Left ventricle myocardium inferior (tissue), 1 donor: ENCODE results near the gene GNPTAB. TPM values are rescaled to one million over a fixed set of nuclear protein-coding genes. Genes with fewer than 3 reads are reported as not detected.
"Not testable (repeated sequence)": the region's sequence is repeated elsewhere in the genome, so short reads cannot be mapped to it uniquely, and the experiment has no call there.

Source experiments
- DNase-seq: peaks from one replicate; pipeline ENCODE4 v3.0.0-alpha.2; 2020
- H3K27ac ChIP-seq: fragments of 200-600 bp; replicated peaks from 2 replicates; pipeline ENCODE4 v1.8.0; 2021
- H3K27me3 ChIP-seq: fragments of 200-600 bp; 2 replicates; pipeline ENCODE4 v1.8.0; 2021; ENCODE audit warnings: low read depth
- H3K36me3 ChIP-seq: fragments of 200-600 bp; 2 replicates; pipeline ENCODE4 v1.8.0; 2021
- H3K4me1 ChIP-seq: fragments of 200-600 bp; 2 replicates; pipeline ENCODE4 v1.8.0; 2021
- H3K4me3 ChIP-seq: fragments of 200-600 bp; 2 replicates; pipeline ENCODE4 v1.8.0; 2021; ENCODE audit warnings: mild to moderate bottlenecking, moderate library complexity
- H3K9me3 ChIP-seq: fragments of 200-600 bp; replicated peaks from 2 replicates; pipeline ENCODE4 v1.8.0; 2021
- CTCF ChIP-seq: fragments of 200-600 bp; IDR thresholded peaks from 2 replicates; pipeline ENCODE4 v1.8.0; 2021; ENCODE audit warnings: antibody characterized with exemption, mild to moderate bottlenecking, borderline replicate concordance
- intact Hi-C: fragments of 100-400 bp; cut with micrococcal nuclease; formaldehyde crosslinking; loops from one replicate; pipeline ENCODE4 v1.11.0; 2022
- total RNA-seq: library from RNA; stranded (reverse); fragmentation: NEBNext Ultra II Directional; extraction: Animal tissue kit (Norgen Biotek cat#: 25700); gene quantifications from one replicate; pipeline ENCODE4 v1.2.1, GENCODE V29; 2021
- donor health status: DM: no; HTN: yes; CAD: no; lungs with severe emphysema.

The GNPTAB gene
- total RNA-seq, 1 donor from 2014 or later = 55.2 TPM

- peaks cover 71% of the 10 kb centered on the region for H3K36me3 ChIP-seq
- H3K27me3 ChIP-seq = no peaks in the 10 kb centered on the region
- peaks cover 4% of the 10 kb centered on the region for H3K4me1 ChIP-seq
- no peak for TF ChIP-seq CTCF
- intact Hi-C loops = no loop called here
- DNase-seq = no peak
- no peak overlapping the region for H3K4me3 ChIP-seq
- H3K27ac ChIP-seq = no peak overlapping the region
- H3K9me3 ChIP-seq = no peaks in the 10 kb centered on the region
These were observed 89.8 kb downstream of the GNPTAB start for GRCh38 chr12:101740980-101741379.

GRCh38 chr12:101740566-101740965 is 90.2 kb downstream of the GNPTAB start:
- no peaks in the 10 kb centered on the region for H3K9me3 ChIP-seq
- H3K4me3 ChIP-seq = no peak overlapping the region
- peaks cover 4% of the 10 kb centered on the region for H3K4me1 ChIP-seq
- intact Hi-C loops = no loop called here
- no peak for TF ChIP-seq CTCF
- no peak overlapping the region for H3K27ac ChIP-seq
- DNase-seq = no peak
- no peaks in the 10 kb centered on the region for H3K27me3 ChIP-seq
- H3K36me3 ChIP-seq = peaks cover 69% of the 10 kb centered on the region

- TF ChIP-seq CTCF = no peak
- intact Hi-C loops = no loop called here
- H3K27ac ChIP-seq = no peak within 1 kb of the TSS
- no peak within 1 kb of the TSS for H3K4me3 ChIP-seq
- no peaks in the 10 kb centered on the region for H3K9me3 ChIP-seq
- peaks cover 4% of the 10 kb centered on the region for H3K4me1 ChIP-seq
- peaks cover 68% of the 10 kb centered on the region for H3K36me3 ChIP-seq
- no peaks in the 10 kb centered on the region for H3K27me3 ChIP-seq
- no peak for DNase-seq
These were observed 91.7 kb downstream of the GNPTAB start, which contains the start of gene SYCP3 for GRCh38 chr12:101738920-101739665. SYCP3 (minus strand) TSS chr12:101739462; CDS start chr12:101737935, 1,527 bp downstream.

GRCh38 chr12:101737476-101737875 is 93.3 kb downstream of the GNPTAB start:
- no peak for TF ChIP-seq CTCF
- no peak for DNase-seq
- no peak overlapping the region for H3K27ac ChIP-seq
- H3K27me3 ChIP-seq = no peaks in the 10 kb centered on the region
- H3K4me1 ChIP-seq = no peaks in the 10 kb centered on the region
- H3K4me3 ChIP-seq = no peak overlapping the region
- no peaks in the 10 kb centered on the region for H3K9me3 ChIP-seq
- H3K36me3 ChIP-seq = peaks cover 71% of the 10 kb centered on the region
- intact Hi-C loops = no loop called here

GRCh38 chr12:101734482-101734881 is 96.3 kb downstream of the GNPTAB start:
- H3K4me3 ChIP-seq, H3K27ac ChIP-seq, intact Hi-C loops, H3K27me3 ChIP-seq, DNase-seq, H3K9me3 ChIP-seq, H3K4me1 ChIP-seq: not testable (repeated sequence)
- peaks cover 78% of the 10 kb centered on the region for H3K36me3 ChIP-seq

GRCh38 chr12:101733166-101733565 is 97.6 kb downstream of the GNPTAB start:
- DNase-seq = no peak

More at GRCh38 chr12:101733166-101733565, 97.6 kb downstream of the GNPTAB start:
- Histone ChIP-seq H3K27ac (no peak overlapping the region), H3K36me3 (peaks cover 78% of the 10 kb centered on the region), H3K27me3 (no peaks in the 10 kb centered on the region), H3K9me3 (no peaks in the 10 kb centered on the region), H3K4me3 (no peak overlapping the region), H3K4me1 (no peaks in the 10 kb centered on the region)
- TF ChIP-seq CTCF = no peak
- intact Hi-C loops = no loop called here
